ENCODE measurements around the gene CCR1.
A peak's percentile ranks its signal among the peaks of the same experiment; 100 is the strongest.

Gene CCR1

DNA sequence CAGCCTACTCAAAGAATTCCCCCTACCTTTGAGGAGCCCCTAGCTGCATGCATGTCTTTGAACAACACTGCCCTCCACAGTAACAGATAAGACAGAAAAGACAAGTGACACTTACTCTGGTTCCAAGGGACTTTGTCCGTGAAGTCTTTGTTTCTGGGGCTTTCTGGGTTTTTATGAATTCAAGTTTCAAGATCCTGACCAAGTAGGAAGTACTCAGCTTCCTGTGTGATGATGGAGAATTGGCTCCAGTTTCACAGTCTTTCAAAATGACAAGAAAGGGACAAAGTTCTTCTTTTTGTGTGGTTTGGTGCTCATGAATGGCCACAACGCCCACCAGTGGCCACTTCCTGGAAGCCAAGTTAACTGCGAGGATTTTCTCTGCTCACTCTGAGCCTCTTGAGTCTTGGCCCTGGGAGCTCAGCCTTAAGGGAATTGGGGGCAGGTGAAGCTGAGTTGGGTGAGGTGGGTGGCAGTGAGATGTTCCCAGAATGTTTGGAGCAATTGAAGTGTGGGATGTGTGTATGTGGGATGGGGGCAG lies at the start of gene CCR1:
Gene CCR1, minus strand, starts transcription at position 147 of the 538 bp plus-strand sequence. CDS start 4,000 bp downstream, outside the sequence.
- Mint-ChIP-seq H3K4me3 (peak within 1 kb of the TSS; percentile 42), H3K27ac (peak within 1 kb of the TSS; percentile 65), H3K4me1 (peaks cover 38% of the 10 kb centered on the region), H3K27me3 (no peaks in the 10 kb centered on the region), H3K36me3 (no peaks in the 10 kb centered on the region), H3K9me3 (no peaks in the 10 kb centered on the region)
- peak; percentile 80 for ATAC-seq

DNA sequence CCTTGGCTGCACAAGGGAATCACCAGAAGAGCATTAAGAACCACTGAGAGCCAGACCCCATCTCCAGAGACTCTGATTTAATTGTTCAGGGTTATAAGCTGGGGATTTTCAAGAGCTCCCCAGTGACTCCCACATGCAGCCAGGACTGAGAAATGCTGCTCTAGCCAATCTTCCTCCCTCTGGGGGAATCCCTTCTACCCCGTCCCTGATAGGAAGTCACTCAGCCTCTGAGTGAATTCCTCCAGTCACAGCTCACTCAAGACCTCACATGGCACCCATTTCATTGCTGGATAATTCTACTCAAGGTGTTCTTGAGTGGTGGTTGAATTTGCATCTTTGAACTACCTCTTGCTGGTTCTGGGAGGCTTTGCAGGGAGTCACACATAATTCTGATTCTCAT lies 44.9 kb upstream of the CCR1 start:
- H3K4me1 Mint-ChIP-seq = peaks cover 7% of the 10 kb centered on the region
- ATAC-seq = peak; percentile 76
- peaks cover 11% of the 10 kb centered on the region for H3K27me3 Mint-ChIP-seq
- no peaks in the 10 kb centered on the region for H3K36me3 Mint-ChIP-seq
- H3K27ac Mint-ChIP-seq = no peak overlapping the region
- no peak overlapping the region for H3K4me3 Mint-ChIP-seq
- no peaks in the 10 kb centered on the region for H3K9me3 Mint-ChIP-seq

DNA sequence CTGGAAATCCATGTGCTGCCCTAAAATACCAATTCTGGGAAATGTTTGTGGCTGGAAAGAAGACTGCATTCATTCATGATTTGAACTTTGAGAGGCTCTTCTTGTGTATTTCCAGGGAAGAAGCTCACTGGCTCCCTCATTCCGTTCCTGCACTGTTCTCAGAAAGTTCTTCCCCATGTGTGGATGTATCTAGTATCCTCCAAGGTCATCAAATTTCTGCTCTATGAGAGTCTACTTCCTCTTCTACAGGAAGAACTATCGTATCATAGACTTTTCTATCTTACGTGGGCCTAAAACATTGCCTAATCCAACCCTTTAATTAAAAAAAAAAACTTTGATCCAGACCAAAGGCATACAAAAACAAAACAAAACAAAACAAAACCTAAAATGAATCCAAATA lies 37.0 kb upstream of the CCR1 start:
- H3K4me1 Mint-ChIP-seq = peaks cover 8% of the 10 kb centered on the region
- H3K36me3 Mint-ChIP-seq = no peaks in the 10 kb centered on the region
- no peaks in the 10 kb centered on the region for H3K27me3 Mint-ChIP-seq
- no peak overlapping the region for H3K4me3 Mint-ChIP-seq
- no peaks in the 10 kb centered on the region for H3K9me3 Mint-ChIP-seq
- no peak for ATAC-seq
- no peak overlapping the region for H3K27ac Mint-ChIP-seq

DNA sequence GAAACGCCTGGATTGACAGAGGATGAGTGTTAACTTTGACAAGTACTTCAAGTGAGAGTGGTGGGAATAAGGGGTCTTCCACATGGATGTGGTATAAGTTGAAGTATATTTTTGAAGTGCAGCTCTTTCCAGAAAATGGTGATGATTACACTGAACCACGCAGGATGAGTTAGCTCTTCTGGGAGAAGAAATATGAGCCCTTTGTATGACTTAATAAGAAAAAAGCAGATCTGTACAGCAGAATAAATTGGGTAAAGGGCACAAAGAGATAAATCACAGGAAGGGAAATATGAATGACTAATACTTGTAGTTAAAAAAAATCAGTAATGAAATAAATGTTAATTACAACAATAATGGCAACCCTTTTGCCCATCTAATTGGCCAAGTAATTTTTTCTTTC lies 35.4 kb upstream of the CCR1 start:
- Mint-ChIP-seq H3K27me3 (no peaks in the 10 kb centered on the region), H3K9me3 (no peaks in the 10 kb centered on the region), H3K4me3 (no peak overlapping the region), H3K36me3 (no peaks in the 10 kb centered on the region), H3K27ac (no peak overlapping the region), H3K4me1 (peaks cover 8% of the 10 kb centered on the region)
- no peak for ATAC-seq

DNA sequence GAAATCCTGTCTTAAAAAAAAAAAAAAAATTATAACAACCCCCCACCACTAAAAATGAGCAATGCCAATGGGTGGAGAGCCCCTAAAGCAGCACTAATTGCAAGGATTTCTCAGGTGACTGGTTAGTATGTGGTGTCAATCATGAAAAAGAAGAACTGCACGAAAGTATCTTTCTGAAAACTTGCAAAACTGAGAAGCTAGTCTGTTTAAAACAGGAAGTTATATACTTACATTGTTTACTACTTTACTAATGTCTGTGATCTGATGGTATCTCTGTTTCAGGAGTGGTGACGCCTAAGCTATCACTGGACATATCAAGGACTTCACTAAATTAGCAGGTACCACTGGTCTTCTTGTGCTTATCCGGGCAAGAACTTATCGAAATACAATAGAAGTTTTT lies 34.0 kb upstream of the CCR1 start, which contains the start of gene CCR3:
Gene CCR3, plus strand, starts transcription at position 341 of the 400 bp plus-strand sequence. CDS start 22,699 bp downstream, outside the sequence.
- Mint-ChIP-seq H3K27ac (peak within 1 kb of the TSS; percentile 80), H3K36me3 (no peaks in the 10 kb centered on the region), H3K9me3 (no peaks in the 10 kb centered on the region), H3K4me3 (no peak within 1 kb of the TSS), H3K27me3 (no peaks in the 10 kb centered on the region), H3K4me1 (peaks cover 8% of the 10 kb centered on the region)
- ATAC-seq = peak; percentile 64

DNA sequence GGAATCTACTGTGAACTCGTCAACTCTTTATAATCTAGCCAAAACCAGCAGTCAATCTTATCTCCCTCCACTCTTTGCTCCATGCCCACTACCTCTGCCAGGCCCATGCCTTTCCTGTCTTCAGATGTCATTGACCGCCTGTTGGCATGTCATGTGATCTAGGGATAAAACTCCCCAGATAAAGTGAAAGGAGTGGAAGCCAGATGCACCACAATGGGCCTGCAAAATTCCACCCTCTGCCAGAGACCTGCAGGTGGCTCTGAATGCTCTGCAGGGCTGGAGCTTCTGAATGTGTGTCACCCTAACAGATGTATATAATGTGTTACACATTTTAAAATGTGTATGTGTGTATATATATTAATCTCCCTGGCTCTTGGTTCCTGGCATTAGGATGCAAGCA lies 31.8 kb upstream of the CCR1 start:
- no peak for ATAC-seq
- no peaks in the 10 kb centered on the region for H3K9me3 Mint-ChIP-seq
- no peak overlapping the region for H3K27ac Mint-ChIP-seq
- no peaks in the 10 kb centered on the region for H3K36me3 Mint-ChIP-seq
- H3K4me1 Mint-ChIP-seq = peaks cover 18% of the 10 kb centered on the region
- H3K27me3 Mint-ChIP-seq = no peaks in the 10 kb centered on the region
- no peak overlapping the region for H3K4me3 Mint-ChIP-seq

DNA sequence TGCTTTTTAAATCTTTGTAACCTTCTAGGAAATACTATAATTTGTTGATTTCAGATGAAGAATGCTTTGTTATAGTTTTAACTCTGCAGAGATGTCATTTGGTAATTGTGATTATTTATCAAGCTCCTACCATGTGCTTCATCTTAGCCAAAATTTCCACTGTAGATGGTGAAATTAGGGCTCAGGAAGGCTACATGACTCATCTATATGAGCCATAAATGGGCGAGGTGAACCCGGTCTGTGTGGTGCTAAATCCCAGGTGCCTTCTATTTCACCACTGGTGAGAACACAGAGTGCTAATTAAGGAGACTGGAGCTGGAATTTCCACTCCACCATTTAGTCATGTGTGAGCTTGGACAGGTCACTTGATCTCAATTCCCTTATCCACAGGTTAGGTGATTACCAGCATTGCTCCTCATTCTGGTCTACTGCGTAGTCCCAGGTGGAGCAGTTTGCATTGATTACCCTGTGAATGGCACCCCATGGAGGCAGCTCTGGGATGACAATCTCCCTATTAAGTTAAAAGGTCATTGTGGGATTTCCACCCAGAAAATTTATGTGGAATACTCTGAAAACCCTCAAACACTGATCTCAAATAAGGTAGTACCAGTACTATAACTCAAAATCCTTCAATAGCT lies 31.3 kb upstream of the CCR1 start:
- H3K9me3 Mint-ChIP-seq = no peaks in the 10 kb centered on the region
- no peaks in the 10 kb centered on the region for H3K27me3 Mint-ChIP-seq
- no peak overlapping the region for H3K4me3 Mint-ChIP-seq
- peaks cover 18% of the 10 kb centered on the region for H3K4me1 Mint-ChIP-seq
- no peaks in the 10 kb centered on the region for H3K36me3 Mint-ChIP-seq
- ATAC-seq = no peak
- no peak overlapping the region for H3K27ac Mint-ChIP-seq

DNA sequence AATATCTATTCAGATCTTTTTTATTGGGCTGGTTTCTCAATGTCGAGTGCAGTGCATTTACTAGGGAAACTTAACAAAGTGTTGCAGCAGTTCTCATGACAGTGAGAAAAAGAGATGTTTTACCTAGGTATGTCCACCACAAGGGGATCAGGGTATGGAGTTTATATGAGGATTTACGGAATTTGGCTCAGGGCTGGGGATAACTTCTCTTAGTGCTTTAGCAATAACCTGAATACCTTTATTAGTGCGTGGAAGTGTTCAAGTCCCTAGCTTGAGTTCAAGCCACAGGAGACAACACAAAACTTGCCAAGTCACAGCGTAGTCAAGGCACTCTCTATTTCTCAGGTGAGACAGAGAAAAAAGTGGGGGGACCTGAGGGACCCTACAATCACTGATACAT lies 30.3 kb upstream of the CCR1 start:
- ATAC-seq = no peak
- Mint-ChIP-seq H3K27me3 (no peaks in the 10 kb centered on the region), H3K27ac (no peak overlapping the region), H3K9me3 (no peaks in the 10 kb centered on the region), H3K4me1 (peaks cover 18% of the 10 kb centered on the region), H3K4me3 (no peak overlapping the region), H3K36me3 (no peaks in the 10 kb centered on the region)

DNA sequence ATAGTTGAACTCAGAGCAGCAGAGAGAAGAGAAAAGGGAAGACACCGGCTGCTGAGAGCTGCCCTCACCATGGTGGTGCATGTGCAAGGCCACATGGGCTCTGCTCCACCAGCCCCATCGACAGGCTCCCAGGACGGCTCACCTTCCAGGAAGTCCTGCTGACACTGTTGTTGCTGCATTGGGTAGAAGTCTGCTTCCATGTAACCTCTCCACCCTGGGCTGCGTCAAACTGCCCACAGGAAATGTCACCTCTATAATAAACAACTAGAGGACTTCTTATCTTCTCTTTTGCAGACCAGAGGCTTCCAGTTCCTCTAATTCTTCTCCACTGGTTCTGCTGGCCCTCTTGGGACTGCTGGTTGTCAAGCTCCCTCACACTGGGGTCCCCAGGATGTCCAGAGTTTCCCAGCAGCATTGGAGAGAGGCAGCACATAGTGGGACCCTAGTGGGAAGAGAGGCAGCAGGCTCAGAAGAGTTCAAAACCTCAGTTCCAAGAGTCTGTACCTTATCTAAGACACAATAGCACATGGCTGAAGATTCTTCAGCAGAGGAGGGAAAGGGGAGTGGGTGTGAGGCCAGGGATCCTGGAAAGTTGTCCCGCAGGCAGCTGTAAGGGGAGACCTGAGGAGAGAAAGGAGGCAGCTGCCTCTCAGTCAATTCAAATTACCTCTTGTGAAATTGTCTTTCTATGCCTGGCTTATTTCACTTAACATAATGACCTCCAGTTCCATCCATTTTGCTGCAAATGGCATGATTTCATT lies 28.4 kb upstream of the CCR1 start:
- Mint-ChIP-seq H3K9me3 (no peaks in the 10 kb centered on the region), H3K27me3 (no peaks in the 10 kb centered on the region), H3K4me3 (no peak overlapping the region), H3K36me3 (no peaks in the 10 kb centered on the region), H3K27ac (no peak overlapping the region), H3K4me1 (peaks cover 10% of the 10 kb centered on the region)
- peak; percentile 36 for ATAC-seq

DNA sequence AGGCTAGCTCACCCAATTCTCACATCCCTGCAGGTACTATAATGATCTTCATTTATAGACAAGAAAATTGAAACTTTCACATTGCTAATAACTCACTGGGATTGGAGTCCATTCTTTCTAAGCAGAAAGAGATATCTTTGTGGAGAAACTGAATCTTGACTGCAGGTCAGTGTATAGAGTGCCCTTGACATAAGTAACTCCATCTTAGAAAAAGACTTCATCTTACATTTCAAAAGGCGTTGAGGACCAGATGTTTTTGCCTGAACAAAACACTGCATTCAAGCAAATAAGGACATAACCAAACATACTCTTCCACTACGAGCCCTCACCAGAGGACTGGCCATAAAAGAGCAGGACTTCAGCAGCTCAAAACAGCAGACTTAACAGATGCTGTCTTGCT lies 27.3 kb upstream of the CCR1 start:
- Mint-ChIP-seq H3K9me3 (no peaks in the 10 kb centered on the region), H3K36me3 (no peaks in the 10 kb centered on the region), H3K4me3 (no peak overlapping the region), H3K4me1 (peaks cover 10% of the 10 kb centered on the region), H3K27ac (no peak overlapping the region), H3K27me3 (no peaks in the 10 kb centered on the region)
- no peak for ATAC-seq

DNA sequence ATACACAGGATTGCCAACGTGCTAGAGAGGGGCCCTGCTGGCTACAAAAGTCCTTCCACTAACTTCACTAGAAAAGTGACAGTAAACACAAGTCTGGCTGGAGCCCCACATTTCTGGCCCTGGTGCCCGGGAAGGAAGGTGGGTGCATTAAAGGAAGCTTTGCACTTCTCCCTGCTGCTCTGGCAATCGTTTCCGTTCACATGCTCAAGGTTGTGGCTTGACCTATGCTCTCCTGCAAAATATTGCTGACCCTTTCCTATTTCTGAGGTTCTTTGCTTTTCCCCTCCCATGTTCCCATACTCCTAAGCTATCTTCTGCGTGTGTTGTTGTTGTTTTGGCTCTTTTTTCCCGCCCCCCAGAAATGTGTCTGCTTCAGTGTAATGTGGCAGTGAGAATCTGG lies 25.1 kb upstream of the CCR1 start:
- peaks cover 20% of the 10 kb centered on the region for H3K4me1 Mint-ChIP-seq
- no peaks in the 10 kb centered on the region for H3K27me3 Mint-ChIP-seq
- no peaks in the 10 kb centered on the region for H3K36me3 Mint-ChIP-seq
- ATAC-seq = no peak
- H3K27ac Mint-ChIP-seq = no peak overlapping the region
- no peaks in the 10 kb centered on the region for H3K9me3 Mint-ChIP-seq
- no peak overlapping the region for H3K4me3 Mint-ChIP-seq

DNA sequence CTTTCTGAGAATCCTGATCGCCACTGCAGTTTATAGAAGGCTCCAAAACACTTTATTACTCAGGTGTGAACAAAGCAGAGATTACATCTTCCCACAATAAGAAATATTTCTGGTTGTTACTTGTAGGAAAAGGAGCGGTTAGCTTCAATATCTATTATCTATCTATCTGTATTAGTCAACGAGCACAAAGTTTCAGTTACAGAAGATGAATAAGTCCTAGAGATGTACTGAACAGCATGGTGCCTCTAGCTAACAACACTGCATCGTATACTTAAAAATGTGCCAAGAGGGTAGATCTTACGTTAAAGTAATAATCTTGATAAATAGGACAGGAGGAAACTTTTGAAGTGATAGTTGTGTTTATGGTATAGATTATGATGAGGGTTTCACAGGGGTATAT lies 23.2 kb upstream of the CCR1 start:
- Mint-ChIP-seq H3K36me3 (peaks cover 4% of the 10 kb centered on the region), H3K27me3 (no peaks in the 10 kb centered on the region), H3K4me3 (no peak overlapping the region), H3K27ac (no peak overlapping the region), H3K9me3 (peaks cover 3% of the 10 kb centered on the region), H3K4me1 (peaks cover 24% of the 10 kb centered on the region)
- ATAC-seq = no peak

DNA sequence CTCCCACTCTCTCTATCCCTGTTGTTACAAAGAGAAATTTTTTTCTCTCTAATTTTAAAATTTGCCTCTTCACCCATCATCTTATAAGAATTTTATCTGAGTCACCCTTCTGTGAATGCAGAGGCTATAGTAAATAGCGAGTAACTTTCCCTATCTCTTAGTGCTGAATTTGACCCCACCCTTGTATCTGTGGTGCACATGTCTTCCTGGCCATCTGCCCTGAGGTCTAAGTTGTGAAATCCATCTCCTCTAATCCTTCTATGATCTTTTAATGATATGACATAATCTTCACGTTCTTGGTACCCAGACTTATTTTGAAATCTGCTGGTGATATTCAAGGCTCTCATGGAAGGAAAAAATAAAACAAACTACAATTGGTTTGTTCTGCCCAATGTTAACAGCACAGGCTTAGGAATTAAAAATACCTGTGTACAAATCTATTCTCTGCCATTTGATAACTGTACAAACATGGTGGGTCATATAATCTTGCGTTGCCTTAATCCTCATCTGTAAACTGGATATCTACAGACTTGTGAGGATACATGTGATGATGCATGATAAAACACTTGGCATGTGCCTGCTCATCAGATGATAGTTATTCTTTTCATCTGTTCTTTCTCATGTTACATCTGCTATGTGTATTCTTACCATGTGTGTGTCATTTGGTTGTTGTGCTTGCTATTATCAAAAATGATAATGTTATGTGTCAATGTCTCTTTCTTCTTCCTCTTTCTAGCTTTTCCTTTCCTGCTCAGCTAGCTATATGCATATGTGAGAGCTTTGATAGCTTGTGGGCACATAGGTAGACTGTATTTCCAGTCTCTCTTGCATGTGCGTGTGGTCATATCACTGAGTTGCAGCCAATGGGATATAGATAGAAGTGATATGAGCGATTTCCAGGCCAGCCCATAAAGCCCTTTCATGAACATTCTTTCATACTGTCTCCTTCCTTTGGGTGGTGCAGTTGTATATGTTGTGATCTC lies 20.4 kb upstream of the CCR1 start:
- Mint-ChIP-seq H3K4me1 (peaks cover 26% of the 10 kb centered on the region), H3K27me3 (no peaks in the 10 kb centered on the region), H3K27ac (no peak overlapping the region)

DNA sequence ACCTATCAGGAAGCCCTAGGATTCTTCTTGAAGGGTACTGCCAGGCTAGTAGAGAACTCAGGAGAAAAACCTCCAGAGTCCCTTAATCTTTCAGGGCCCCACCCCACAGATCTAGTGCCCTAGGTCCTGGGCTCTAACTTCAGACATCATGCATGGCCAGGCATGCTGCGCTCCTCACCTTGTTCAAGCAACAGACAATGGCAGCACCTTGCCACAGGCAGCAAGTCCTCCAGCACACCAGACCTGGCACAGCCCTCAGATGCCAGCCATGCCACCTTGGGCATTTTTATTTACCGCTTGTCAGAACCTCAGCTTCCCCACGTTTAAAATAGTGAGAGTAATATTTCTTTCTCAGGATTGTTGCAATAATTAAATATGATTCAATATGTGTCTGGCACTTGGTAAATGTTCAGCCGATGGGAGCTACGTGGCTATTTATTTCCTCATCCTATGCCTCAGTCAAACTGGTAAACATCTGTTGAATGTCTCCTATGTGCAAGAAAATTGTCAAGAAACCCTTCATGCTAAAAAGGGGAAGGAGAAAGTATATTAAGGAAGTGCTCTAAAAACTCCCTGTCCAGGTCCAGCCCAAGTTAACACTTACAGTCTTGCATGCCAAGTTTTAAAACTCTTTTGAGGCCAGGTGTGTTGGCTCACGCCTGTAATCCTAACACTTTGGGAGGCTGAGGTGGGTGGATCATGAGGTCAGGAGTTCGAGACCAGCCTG lies 14.5 kb upstream of the CCR1 start:
- no peak overlapping the region for H3K4me3 Mint-ChIP-seq
- H3K27me3 Mint-ChIP-seq = no peaks in the 10 kb centered on the region
- peaks cover 6% of the 10 kb centered on the region for H3K36me3 Mint-ChIP-seq
- H3K4me1 Mint-ChIP-seq = peaks cover 46% of the 10 kb centered on the region
- H3K9me3 Mint-ChIP-seq = peaks cover 16% of the 10 kb centered on the region
- peak; percentile 84 for ATAC-seq
- H3K27ac Mint-ChIP-seq = peak overlapping the region; percentile 53

More for the DNA sequence above, 20.4 kb upstream of the CCR1 start:
- no peak for ATAC-seq
- H3K4me3 Mint-ChIP-seq = no peak overlapping the region
- H3K36me3 Mint-ChIP-seq = peaks cover 6% of the 10 kb centered on the region
- peaks cover 5% of the 10 kb centered on the region for H3K9me3 Mint-ChIP-seq
